Activated CD4-positive, alpha-beta T cell treated with anti-CD3 and anti-CD28 coated beads, Interleukin-2, Interleukin-6, amounts not matched to agents 100 ng/mL and 50 ng/mL, durations not matched to agents 16 hours and 8 hours (primary cell): Measurements from ENCODE around the gene LTBP1.

Experiments
- DNase-seq: peaks from one replicate; pipeline ENCODE4 v3.0.0-alpha.2; 2020

LTBP1 gene

GRCh38 chr2:33084433-33084832, 137.7 kb downstream of the LTBP1 start:
- no peak for DNase-seq

GRCh38 chr2:33085646-33086045, 138.9 kb downstream of the LTBP1 start:
- no peak for DNase-seq

GRCh38 chr2:33086400-33087015, 139.8 kb downstream of the LTBP1 start:
- no peak for DNase-seq

DNA sequence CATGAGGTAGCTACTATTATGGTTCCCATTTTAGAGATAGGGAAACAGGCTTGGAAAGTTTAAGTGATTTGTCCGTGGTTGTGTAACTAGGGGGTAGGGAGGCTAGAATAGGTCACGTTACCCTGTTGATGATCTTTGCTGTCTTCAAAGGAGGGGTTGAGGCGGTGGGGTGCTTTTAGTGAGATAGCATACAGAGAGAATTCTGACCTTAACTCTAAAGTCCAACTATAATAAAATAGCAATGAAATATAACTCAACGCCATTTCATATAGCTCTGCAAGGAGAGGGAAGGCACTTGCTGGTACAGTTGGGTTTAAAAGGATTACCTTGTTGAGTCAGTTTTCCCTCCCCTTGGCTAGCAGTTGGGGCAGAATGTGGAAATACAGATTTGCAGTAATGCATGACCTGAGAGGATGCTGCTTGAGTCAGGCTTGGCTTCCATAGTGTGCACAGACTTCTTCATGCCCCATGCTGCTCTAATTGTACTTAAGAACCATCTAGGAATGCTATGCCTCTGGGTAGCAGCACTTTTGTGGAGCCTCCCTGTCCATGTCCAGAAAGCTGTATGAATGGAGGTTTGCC, 143.9 kb downstream of the LTBP1 start:
- no peak for DNase-seq

DNA sequence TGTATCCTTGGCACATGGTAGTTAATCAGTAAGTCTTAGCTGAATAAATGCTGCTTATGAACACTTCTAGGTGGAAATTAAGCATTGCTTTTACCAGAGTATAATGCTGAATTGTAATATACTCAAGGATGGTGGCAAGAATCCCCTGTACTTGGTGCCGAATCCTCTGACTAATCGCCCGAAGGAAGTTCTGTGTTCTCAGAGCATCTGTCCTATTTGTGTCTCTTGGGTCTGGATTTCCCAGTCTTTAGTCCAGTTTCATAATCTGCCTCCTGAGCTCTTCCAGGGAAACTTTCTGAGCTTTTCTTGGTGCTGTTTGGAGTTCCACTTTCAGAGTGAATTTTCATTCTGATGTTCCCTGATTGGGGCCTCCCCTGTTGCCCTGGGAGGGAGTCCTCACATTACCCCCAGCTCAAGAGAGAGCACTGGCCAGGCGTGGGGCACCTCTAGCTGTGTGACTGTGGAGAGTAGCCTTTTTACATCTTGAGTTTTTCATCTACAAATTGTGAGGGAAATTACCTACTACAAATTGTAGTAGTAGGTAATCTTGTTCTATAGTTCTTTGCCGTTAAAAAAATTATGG, 144.9 kb downstream of the LTBP1 start:
- DNase-seq, result no peak

- no peak for DNase-seq
Observed at GRCh38 chr2:33093283-33093993, 146.7 kb downstream of the LTBP1 start.

DNA sequence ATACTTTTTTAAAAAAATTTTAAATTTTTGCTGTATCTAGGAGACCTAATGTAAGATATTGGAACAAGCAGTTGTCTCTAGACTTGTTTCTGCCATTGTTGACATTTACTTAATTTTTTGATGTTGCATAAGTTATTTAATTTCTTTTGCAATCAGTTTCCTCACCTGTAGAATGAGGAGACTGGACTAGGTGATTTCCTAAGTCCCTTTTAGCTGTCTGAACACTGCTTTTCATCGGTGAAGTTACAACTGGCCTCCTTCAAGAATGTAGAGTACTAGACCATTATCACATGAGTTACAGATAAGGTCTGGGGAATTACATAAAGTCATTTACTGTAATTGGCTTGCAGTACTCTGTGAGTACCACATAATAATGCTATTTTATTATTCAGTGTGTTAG, 147.6 kb downstream of the LTBP1 start:
- no peak for DNase-seq

- no peak for DNase-seq
Observed at GRCh38 chr2:33099989-33100388, 153.2 kb downstream of the LTBP1 start.

- DNase-seq, result no peak
Observed at GRCh38 chr2:33100921-33101320, 154.2 kb downstream of the LTBP1 start.

DNA sequence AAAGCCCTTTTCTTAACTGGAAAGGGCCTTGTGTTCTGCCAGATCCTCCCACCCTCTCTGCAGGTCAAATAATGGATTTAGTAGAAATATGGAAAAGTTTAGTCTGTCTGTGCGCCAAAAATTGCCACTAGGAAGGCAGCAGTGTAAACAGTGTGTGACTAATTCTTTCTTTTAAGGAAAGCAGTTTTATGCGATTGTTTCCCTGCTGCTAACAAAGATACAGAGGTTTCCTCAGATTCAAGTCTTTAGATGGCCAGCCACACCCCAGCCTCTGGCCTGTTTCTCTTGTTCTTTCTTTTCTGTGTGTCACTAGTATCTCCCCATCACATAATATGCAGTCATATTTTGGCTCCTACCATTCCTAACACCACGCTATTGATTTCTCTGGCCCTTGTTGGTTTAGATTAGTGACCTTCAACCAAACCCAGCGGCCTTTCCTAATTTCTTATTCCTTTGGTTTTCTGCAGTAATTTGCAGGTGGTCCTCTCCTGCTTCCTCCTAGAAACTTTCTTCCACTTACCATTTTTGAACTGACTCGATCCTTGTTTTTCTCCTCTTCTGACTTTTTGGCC, 157.4 kb downstream of the LTBP1 start:
- no peak for DNase-seq

- no peak for DNase-seq
Observed at GRCh38 chr2:33104726-33105125, 158.0 kb downstream of the LTBP1 start.

DNA sequence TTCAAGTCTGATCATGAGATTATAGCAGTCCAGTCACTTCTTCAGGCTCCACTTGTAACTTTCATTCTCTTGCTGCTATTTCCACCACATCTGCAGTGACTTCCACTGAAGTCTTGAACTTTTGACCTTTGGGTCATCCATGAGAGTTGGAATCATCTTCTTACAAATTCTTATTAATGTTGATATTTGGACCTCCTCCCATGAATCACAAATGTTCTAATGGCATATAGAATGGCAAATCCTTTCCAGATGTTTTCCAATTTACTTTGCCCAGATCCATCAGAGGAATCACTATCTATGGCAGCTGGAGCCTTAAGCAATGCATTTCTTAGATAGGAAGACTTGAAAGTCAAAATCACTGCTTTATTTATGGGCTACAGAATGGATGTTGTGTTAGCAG, 159.4 kb downstream of the LTBP1 start:
- DNase-seq, result no peak

DNA sequence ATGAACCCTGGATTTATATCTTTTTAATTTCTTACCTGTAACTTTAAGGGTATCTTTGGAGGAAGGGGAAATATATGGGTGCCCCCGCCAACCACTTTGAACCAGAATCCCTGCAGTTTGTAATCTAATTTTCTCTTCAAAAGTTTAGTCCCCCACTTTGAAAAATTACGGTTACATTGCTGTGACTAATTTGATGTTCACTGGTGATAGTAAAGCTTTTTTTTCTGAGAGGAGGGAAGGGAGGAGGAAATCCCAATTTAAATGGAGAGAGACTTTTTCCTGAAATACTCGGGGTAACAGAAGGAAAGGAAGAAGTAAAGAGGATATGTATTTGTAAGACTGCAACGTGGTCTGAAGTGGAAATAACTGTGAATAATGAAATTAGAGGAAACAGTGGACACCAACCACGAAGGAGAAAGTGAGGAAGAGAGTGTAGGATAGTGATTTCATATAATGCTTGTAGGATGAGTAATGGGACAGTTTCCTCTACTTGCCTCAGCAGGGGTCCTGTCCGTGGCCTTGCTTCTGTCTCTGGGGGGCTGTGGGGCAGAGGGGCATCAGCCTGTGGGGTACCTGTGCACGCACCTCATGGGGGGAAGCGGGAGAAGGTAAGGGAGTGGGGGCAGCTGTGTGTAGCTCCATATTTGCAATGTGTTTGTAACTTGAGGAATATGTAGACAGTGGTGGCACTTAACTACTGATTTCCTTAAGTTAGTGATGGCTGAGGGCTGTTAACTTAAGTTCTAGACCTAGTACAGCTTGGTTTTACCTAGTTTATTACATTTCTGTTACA, 161.1 kb downstream of the LTBP1 start:
- no peak for DNase-seq

DNA sequence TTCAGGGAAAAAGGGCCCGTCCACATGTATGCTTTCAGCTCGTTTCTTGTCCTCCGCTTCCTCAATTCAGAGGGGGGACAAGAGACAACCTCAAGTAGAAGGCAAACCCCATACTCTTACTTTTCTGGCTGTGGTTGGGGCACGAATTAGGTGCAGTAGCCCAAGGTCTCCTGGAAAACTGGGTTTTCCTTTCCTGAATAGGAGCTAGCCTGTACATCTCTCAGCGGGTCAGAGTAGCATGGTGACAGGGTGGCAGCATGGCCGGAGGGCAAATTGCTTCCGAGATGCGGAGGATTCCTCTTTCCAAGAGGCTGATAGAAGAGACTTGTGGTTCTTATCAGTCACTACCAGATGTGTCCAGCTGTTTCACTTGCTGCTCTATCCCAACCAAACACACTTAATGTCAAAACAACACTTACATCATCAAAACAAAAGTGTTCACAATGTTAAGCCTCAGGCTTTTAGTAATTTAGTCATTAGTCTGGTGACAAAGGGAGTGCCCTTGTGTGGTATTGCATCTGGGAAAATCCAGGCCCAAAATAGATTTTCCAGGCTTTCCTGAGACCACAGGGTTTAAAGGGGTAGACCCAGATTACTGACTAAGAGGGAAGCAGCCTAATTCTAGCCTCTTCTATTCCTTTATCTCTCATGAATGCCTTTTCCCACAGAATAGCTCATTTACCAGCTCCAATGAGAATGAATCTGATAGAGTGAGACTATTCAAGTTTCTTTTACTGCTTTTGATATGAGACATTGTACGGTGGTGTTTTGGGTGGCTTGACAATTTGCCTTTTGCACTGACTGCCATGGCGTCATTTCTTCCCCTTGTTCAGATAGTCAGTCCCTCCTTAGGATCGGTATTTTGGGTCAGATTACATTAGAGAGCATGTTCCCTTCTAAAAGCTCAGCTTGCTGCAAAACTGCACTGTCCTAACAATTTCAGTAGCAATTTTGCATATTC, 162.0 kb downstream of the LTBP1 start:
- DNase-seq, result no peak

DNA sequence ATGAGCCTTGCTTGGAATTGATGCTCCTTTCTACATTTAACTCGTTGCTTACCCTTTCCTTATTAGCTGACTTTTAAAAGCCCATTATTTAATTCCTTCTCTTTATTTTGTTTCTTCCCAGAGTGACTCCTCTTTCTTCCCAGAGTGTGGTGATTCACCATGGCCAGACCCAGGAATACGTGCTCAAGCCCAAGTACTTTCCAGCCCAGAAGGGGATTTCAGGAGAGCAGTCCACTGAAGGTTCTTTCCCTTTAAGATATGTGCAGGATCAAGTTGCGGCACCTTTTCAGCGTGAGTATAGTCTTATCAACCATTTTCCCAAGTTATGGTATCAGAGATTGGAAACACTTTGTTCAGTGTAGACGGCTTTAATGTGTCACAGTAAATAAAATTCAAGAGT, 163.7 kb downstream of the LTBP1 start:
- DNase-seq, result no peak

- no peak for DNase-seq
Observed at GRCh38 chr2:33111002-33111446, 164.3 kb downstream of the LTBP1 start.

DNA sequence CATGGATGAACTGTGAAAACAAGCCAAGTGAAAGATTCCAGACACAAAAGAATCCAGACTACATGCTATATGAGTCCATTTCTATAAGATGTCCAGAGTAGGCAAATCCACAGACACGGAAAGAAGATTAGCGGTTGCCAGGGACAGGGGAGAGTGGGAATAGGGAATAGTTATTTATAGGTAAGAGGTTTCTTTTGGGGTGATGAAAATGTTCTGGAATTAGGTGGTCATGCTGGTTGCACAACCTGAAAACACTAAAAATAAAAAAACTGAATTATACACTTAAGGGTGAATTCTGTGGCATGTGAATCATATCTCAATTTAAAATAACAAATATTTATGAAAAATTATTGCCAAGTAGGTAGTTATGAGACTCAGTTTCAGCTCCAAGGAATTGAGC, 168.4 kb downstream of the LTBP1 start:
- no peak for DNase-seq

GRCh38 chr2:33115728-33116127, 169.0 kb downstream of the LTBP1 start:
- no peak for DNase-seq

GRCh38 chr2:33116799-33117198, 170.0 kb downstream of the LTBP1 start:
- no peak for DNase-seq

GRCh38 chr2:33118651-33119050, 171.9 kb downstream of the LTBP1 start:
- DNase-seq, result no peak

GRCh38 chr2:33121416-33121815, 174.7 kb downstream of the LTBP1 start:
- DNase-seq, result no peak

- DNase-seq, result no peak
Observed at GRCh38 chr2:33121925-33122324, 175.2 kb downstream of the LTBP1 start.
